GM12878 (cell line): ENCODE measurements around the gene ZMYND10. TPM values are rescaled to one million over a fixed set of nuclear protein-coding genes. Genes with fewer than 3 reads are reported as not detected.

ENCODE experiments used
- ATAC-seq: fragments of 200-7000 bp; cut with Tn5 transposase; 3 replicates; pipeline ENCODE4 v1.9.1; 2020; ENCODE audit warnings: mild to moderate bottlenecking, moderate library complexity
- BruUV-seq: library from RNA; stranded (reverse); fragments of 400-500 nt; replicated peaks from 2 replicates; lab custom pipeline; 2021; lab: Mats Ljungman, UMichigan
- CTCF ChIA-PET: fragments of 300-600 bp; sonication (Branson Sonifier 250); formaldehyde crosslinking; extraction: SDS; loops from one replicate; lab custom pipeline; 2021; ENCODE audit warnings: inconsistent platforms; lab: Yijun Ruan, JAX
- POLR2A ChIA-PET: fragments of 350-600 bp; formaldehyde crosslinking; extraction: SDS; loops from one replicate; lab custom pipeline; 2021; ENCODE audit warnings: inconsistent platforms; lab: Charles Lee
- RAD21 ChIA-PET: fragments of 300-600 bp; sonication (Branson Sonifier 250); formaldehyde crosslinking; loops from one replicate; lab custom pipeline; 2023; ENCODE audit warnings: antibody characterized with exemption; ENCODE audit not compliant: unreplicated experiment; lab: Charles Lee
- SMC1A ChIA-PET: fragments of 300-600 bp; sonication (Branson Sonifier 250); formaldehyde crosslinking; loops from one replicate; lab custom pipeline; 2023; ENCODE audit not compliant: unreplicated experiment, uncharacterized antibody; lab: Charles Lee
- DNase-seq: peaks from one replicate; pipeline ENCODE4 v3.0.0-alpha.2; 2011; ENCODE audit warnings: low read depth, low spot score
- FAIRE-seq: peaks from 3 replicates; lab custom pipeline; 2011; peaks lifted over from hg19 to GRCh38; lab: Jason Lieb, UNC
- H2AFZ ChIP-seq: 2 replicates; pipeline ENCODE4 v1.6.0; 2011; ENCODE audit warnings: low read depth, low read length, control low read depth; ENCODE audit not compliant: control insufficient read depth
- H3K27ac ChIP-seq: 2 replicates; pipeline ENCODE4 v1.5.1; 2011; ENCODE audit warnings: control low read depth; ENCODE audit not compliant: control insufficient read depth, insufficient read depth
- H3K27me3 ChIP-seq, 2 experiments: replicated peaks in 1 of 2; 2 replicates each; pipeline versions ENCODE4 v1.6.0 to v1.6.1; 2011; ENCODE audit warnings: low read length in 1 of 2; ENCODE audit not compliant: control insufficient read depth in 2 of 2, insufficient read depth in 2 of 2
- H3K36me3 ChIP-seq, 2 experiments: 2 replicates each; pipeline ENCODE4 v1.5.1; 2011; ENCODE audit warnings: low read length in 1 of 2; ENCODE audit not compliant: control insufficient read depth in 2 of 2, insufficient read depth in 2 of 2
- H3K4me1 ChIP-seq: 2 replicates; pipeline ENCODE4 v1.6.1; 2011; ENCODE audit warnings: mild to moderate bottlenecking, low read length, moderate library complexity, mixed read lengths; ENCODE audit not compliant: control insufficient read depth, insufficient read depth
- H3K4me2 ChIP-seq: 2 replicates; pipeline ENCODE4 v1.6.0; 2011; ENCODE audit warnings: control low read depth; ENCODE audit not compliant: control insufficient read depth, insufficient read depth
- H3K4me3 ChIP-seq: fragments of 200-600 bp; sonication (generic); 2 replicates; pipeline ENCODE4 v1.5.1; 2016
- H3K79me2 ChIP-seq: 2 replicates; pipeline ENCODE4 v1.6.0; 2011; ENCODE audit warnings: low read length; ENCODE audit not compliant: control insufficient read depth, insufficient read depth
- H3K9ac ChIP-seq: 2 replicates; pipeline ENCODE4 v1.8.0; 2011; ENCODE audit warnings: low read length, control low read depth, mixed read lengths; ENCODE audit not compliant: control insufficient read depth, insufficient read depth
- H3K9me3 ChIP-seq: replicated peaks from 3 replicates; pipeline ENCODE4 v1.5.1; 2011; ENCODE audit warnings: mild to moderate bottlenecking, low read length; ENCODE audit not compliant: control insufficient read depth, insufficient read depth
- H4K20me1 ChIP-seq: 2 replicates; pipeline ENCODE4 v1.6.0; 2011; ENCODE audit not compliant: control insufficient read depth, insufficient read depth
- CTCF ChIP-seq, 3 experiments: IDR thresholded peaks in 2 of 3; conservative IDR thresholded peaks in 1 of 3; 2 replicates each; pipeline ENCODE4 v1.5.1; 2011; ENCODE audit warnings: low read depth in 3 of 3, low read length in 3 of 3, mild to moderate bottlenecking in 3 of 3, control low read depth in 2 of 3, moderate library complexity in 2 of 3, inconsistent platforms in 1 of 3, mixed read lengths in 1 of 3; ENCODE audit not compliant: control insufficient read depth in 2 of 3, insufficient read depth in 1 of 3; ENCODE audit errors: extremely low read depth in 1 of 3
- EP300 ChIP-seq, 2 experiments: fragments of 150-350 bp in 1 of 2; IDR thresholded peaks; 2 replicates each; pipeline ENCODE4 v1.6.1; 2011 to 2012; ENCODE audit warnings: low read depth in 2 of 2, low read length in 2 of 2, borderline replicate concordance in 1 of 2, improper control_type of control experiment in 1 of 2, inconsistent platforms in 1 of 2; ENCODE audit not compliant: control insufficient read depth in 1 of 2
- FOXK2 ChIP-seq: fragments of 450-650 bp; IDR thresholded peaks from 2 replicates; pipeline ENCODE4 v1.6.1; 2017; ENCODE audit warnings: mild to moderate bottlenecking, moderate library complexity
- FOXM1 ChIP-seq: IDR thresholded peaks from 2 replicates; pipeline ENCODE4 v1.6.1; 2012; ENCODE audit warnings: low read depth, mild to moderate bottlenecking, inconsistent platforms, low read length, moderate library complexity
- JUND ChIP-seq: IDR thresholded peaks from 2 replicates; pipeline ENCODE4 v1.6.1; 2012; ENCODE audit warnings: low read depth, mild to moderate bottlenecking, low read length, improper control_type of control experiment, moderate library complexity
- NFYB ChIP-seq: IDR thresholded peaks from 2 replicates; pipeline ENCODE4 v1.6.1; 2011; ENCODE audit warnings: low read depth, mild to moderate bottlenecking, low read length, improper control_type of control experiment, moderate library complexity; ENCODE audit not compliant: insufficient read depth
- NR2F1 ChIP-seq: fragments of 450-650 bp; conservative IDR thresholded peaks from 2 replicates; pipeline ENCODE4 v1.6.1; 2017; ENCODE audit warnings: mild to moderate bottlenecking
- PBX3 ChIP-seq: IDR thresholded peaks from 2 replicates; pipeline ENCODE4 v1.6.1; 2011; ENCODE audit warnings: mild to moderate bottlenecking, low read depth, low read length, moderate library complexity; ENCODE audit not compliant: insufficient replicate concordance
- RAD21 ChIP-seq: IDR thresholded peaks from 2 replicates; pipeline ENCODE4 v1.6.1; 2011; ENCODE audit warnings: mild to moderate bottlenecking, low read depth, low read length, moderate library complexity; ENCODE audit not compliant: insufficient read depth
- SMC3 ChIP-seq: IDR thresholded peaks from 2 replicates; pipeline ENCODE4 v1.6.1; 2011; ENCODE audit warnings: low read length, improper control_type of control experiment, borderline replicate concordance
- ZBTB4 ChIP-seq: fragments of 450-650 bp; formaldehyde crosslinking; IDR thresholded peaks from 2 replicates; pipeline ENCODE4 v1.4.0; 2022; ENCODE audit warnings: mild to moderate bottlenecking, moderate library complexity
- WGBS: methylation state at CpG from one replicate; pipeline ENCODE4 v1.1.6; 2016; ENCODE audit warnings: low lambda C conversion rate; ENCODE audit not compliant: insufficient replicate concordance, insufficient coverage; ENCODE audit errors: missing lambda C conversion rate; 5-methylcytosine and 5-hydroxymethylcytosine counted together
- in situ Hi-C: fragments of 300-500 bp; cut with MboI; formaldehyde crosslinking; loops from 9 replicates; pipeline ENCODE4 v1.14.3; 2018; ENCODE audit warnings: mixed read lengths
- intact Hi-C: fragments of 100-400 bp; cut with micrococcal nuclease; formaldehyde crosslinking; loops from one replicate; pipeline ENCODE4 v1.14.2; 2022; ENCODE audit not compliant: unreplicated experiment
- polyA plus RNA-seq, 11 experiments: library from polyadenylated mRNA; depleted of rRNA in 4 of 11; unstranded in 6 of 11; stranded (reverse) in 5 of 11; fragments of >200 nt; fragmentation: Nextera tagmentation in 4 of 11; fragmentation: Illumina TruSeq in 1 of 11; extraction: Ambion mirVana in 4 of 11; extraction: Trizol in 1 of 11; gene quantifications; 1 replicate in 1 of 11; 2 replicates in 10 of 11; pipeline versions ENCODE4 v1.2.1 to v1.2.3, GENCODE V29; 2011 to 2016; ENCODE audit warnings: inconsistent platforms in 2 of 11, missing spikeins in 2 of 11, low read depth in 1 of 11
- total RNA-seq, 4 experiments: library from RNA; depleted of rRNA in 3 of 4; stranded (reverse); fragments of >200 nt in 3 of 4; fragmentation: Illumina TruSeq in 1 of 4; extraction: Trizol in 1 of 4; gene quantifications; 2 replicates each; pipeline versions ENCODE4 v1.2.1 to v1.2.3, GENCODE V29; 2013 to 2021

The ZMYND10 gene
- total and polyA plus RNA-seq, 10 of the 15 experiments (the other 5 are each of a cell fraction or from before 2014, with no cell fraction given): 0.11 to 1.0 (median 0.37) TPM

- no peak overlapping the region for H2AFZ ChIP-seq
- H3K9ac ChIP-seq: no peak overlapping the region
- FAIRE-seq (no peak), ATAC-seq (peak; percentile 51), DNase-seq (no peak)
- ChIA-PET CTCF (interaction anchor here (0.5 to 5.1 kb wide), 17 partner anchors 9 to 218 kb away, joined by 3 to 72 read pairs (median 5); partner anchors contain the start of genes HYAL1, HYAL3, IFRD2 and LSMEM2), RAD21 (interaction anchor here (0.7 to 2.3 kb wide), 5 partner anchors 13 to 46 kb away, joined by 3 to 6 read pairs (median 3); partner anchors contain the start of genes IFRD2 and LSMEM2), POLR2A (interaction anchor here (1.0 kb wide), 1 partner anchor 12 kb away, joined by 3 read pairs; no protein-coding TSS in a partner anchor), SMC1A (interaction anchor here (1.0 kb wide), 1 partner anchor 25 kb away, joined by 3 read pairs; the partner anchor contains the start of genes HYAL3 and NAA80)
- intact Hi-C loops: loop anchor here (1.0 kb wide), 2 partner anchors 50 to 97 kb away; no protein-coding TSS in a partner anchor
- no peak overlapping the region for H3K4me3 ChIP-seq
- 50% methylated on average over 4 of the region's 4 CpGs for WGBS
- H3K27me3 ChIP-seq: no peaks in the 10 kb centered on the region
- in situ Hi-C loops: no loop called here
- peaks cover 2 to 7% of the 10 kb centered on the region in 2 experiments; a peak in 3 of 4 replicates for H3K36me3 ChIP-seq
- no peak overlapping the region for H3K27ac ChIP-seq
- H3K4me1 ChIP-seq: peaks cover 17% of the 10 kb centered on the region
- no peak overlapping the region for H3K4me2 ChIP-seq
- H4K20me1 ChIP-seq: no peaks in the 10 kb centered on the region
- H3K9me3 ChIP-seq: no peaks in the 10 kb centered on the region
- BruUV-seq: no TSS peak
- H3K79me2 ChIP-seq: peaks cover 19% of the 10 kb centered on the region
- TF ChIP-seq PBX3 (no peak), RAD21 (peak; percentile 66), FOXK2 (no peak), CTCF (IDR thresholded peaks at IDR 0.05 in 2 of 3, conservative IDR thresholded peaks at IDR 0.05 in 1 of 3; ENCODE audit: control insufficient read depth in 2 of 3, extremely low read depth in 1 of 3, insufficient read depth in 1 of 3, low read depth in 3 of 3, low read length in 3 of 3) (peak; percentile 77 to 83 (median 80)), EP300 (IDR thresholded peaks at IDR 0.05; ENCODE audit: borderline replicate concordance in 1 of 2, control insufficient read depth in 1 of 2, low read depth in 2 of 2, low read length in 2 of 2) (no peak), NFYB (no peak), FOXM1 (no peak), JUND (no peak), NR2F1 (0 out of 2 replicates have a peak, but pooled peaks have one; percentile 26), SMC3 (peak; percentile 49), ZBTB4 (no peak)
Measured at GRCh38 chr3:50324351-50325112, 21.0 kb downstream of the ZMYND10 start.
